ENCODE results near the gene RPL39L. TPM values are rescaled to one million over a fixed set of nuclear protein-coding genes. Genes with fewer than 3 reads are reported as not detected.
"Not testable (repeated sequence)": the region's sequence is repeated elsewhere in the genome, so short reads cannot be mapped to it uniquely, and the experiment has no call there.

The RPL39L gene
- total and polyA plus RNA-seq, 10 donors = 1.9 to 10.9 (median 4.1) TPM

DNA sequence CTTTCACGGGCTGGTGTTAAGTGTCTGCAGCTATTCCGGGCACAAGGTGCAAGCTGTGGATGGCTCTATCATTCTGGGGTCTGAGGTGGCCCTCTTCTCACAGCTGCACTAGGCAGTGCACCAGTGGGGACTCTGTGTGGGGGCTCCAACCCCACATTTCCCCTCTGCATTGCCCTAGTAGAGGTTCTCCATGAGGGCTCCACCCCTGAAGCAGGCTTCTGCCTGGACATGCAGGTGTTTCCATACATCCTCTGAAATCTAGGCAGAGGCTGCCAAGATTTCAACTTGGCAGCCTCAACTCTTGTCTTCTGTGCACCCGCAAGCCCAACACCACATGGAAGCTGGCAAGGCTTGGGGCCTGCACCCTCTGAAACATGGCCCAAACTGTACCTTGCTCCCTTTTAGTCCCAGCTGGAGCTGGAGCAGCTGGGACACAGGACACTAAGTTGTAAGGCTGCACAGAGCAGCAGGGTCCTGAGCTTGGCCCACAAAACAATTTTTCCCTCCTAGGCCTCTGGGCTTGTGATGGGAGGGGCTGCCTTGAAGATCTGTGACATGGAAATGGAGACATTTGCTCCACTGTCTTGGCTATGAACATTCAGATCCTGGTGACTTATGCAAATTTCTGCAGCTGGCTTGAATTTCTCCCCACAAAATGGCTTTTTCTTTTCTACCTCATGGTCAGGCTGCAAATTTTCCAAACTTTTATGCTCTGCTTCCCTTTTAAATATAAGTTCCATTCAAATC is 6.0 kb upstream of the RPL39L start:
- 79 to 98% (median 94%) methylated on average over 2 to 3 of the region's 3 CpGs for WGBS, 5 donors

DNA sequence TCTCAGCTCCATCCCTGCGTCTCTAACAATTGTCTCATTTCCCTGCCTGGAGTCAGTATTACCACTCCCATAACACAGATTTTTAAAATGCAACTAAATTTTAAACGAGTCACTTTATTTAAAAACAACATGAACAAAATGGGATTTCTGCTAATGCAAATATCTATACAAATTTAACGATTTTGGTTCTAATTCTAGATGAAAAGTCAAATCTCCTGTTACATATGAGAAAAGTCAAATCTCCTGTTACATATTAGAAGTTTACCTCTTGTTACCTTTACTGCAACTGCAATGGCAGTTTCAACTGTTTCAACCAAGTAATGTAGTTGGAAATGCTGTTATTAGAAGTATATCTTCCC is 578 bp upstream of the RPL39L start:
- intact Hi-C loops (cut with DNase I; ENCODE audit: low total_unique reads) = no loop called here
- Histone ChIP-seq H3K4me1 (peaks cover 0 to 22% (median 11%) of the 10 kb centered on the region in 6 donors), H3K27me3 (replicated peaks in 1 of 7) (no peaks in the 10 kb centered on the region), H3K36me3 (peaks cover 0 to 7% (median 0%) of the 10 kb centered on the region in 6 donors), H3K27ac (peak overlapping the region in 7 of 8 donors; percentile 74 to 89 (median 80)), H3K9me3 (peaks cover 0 to 37% (median 25%) of the 10 kb centered on the region in 8 donors), H3K4me3 (peak overlapping the region in 7 of 8 donors; percentile 37 to 69 (median 49))
- DNase-seq = no peak
- 22 to 24% (median 23%) methylated on average over 3 of the region's 3 CpGs for WGBS, 5 donors
- TF ChIP-seq, protein P1, sequence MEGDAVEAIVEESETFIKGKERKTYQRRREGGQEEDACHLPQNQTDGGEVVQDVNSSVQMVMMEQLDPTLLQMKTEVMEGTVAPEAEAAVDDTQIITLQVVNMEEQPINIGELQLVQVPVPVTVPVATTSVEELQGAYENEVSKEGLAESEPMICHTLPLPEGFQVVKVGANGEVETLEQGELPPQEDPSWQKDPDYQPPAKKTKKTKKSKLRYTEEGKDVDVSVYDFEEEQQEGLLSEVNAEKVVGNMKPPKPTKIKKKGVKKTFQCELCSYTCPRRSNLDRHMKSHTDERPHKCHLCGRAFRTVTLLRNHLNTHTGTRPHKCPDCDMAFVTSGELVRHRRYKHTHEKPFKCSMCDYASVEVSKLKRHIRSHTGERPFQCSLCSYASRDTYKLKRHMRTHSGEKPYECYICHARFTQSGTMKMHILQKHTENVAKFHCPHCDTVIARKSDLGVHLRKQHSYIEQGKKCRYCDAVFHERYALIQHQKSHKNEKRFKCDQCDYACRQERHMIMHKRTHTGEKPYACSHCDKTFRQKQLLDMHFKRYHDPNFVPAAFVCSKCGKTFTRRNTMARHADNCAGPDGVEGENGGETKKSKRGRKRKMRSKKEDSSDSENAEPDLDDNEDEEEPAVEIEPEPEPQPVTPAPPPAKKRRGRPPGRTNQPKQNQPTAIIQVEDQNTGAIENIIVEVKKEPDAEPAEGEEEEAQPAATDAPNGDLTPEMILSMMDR (IDR thresholded peaks at IDR 0.05 in 8 of 11, conservative IDR thresholded peaks at IDR 0.05 in 3 of 11) = peak in 1 of 11 experiments; percentile 5
- TF ChIP-seq POLR2A (IDR thresholded peaks at IDR 0.05) = no peak

More for the DNA sequence above, 6.0 kb upstream of the RPL39L start:
- H3K27ac ChIP-seq = no peak overlapping the region
- no peaks in the 10 kb centered on the region for H3K36me3 ChIP-seq
- peaks cover 0 to 45% (median 32%) of the 10 kb centered on the region in 8 donors for H3K9me3 ChIP-seq
- no peaks in the 10 kb centered on the region for H3K4me1 ChIP-seq
- no peaks in the 10 kb centered on the region for H3K27me3 ChIP-seq (replicated peaks in 1 of 7)
- intact Hi-C loops (cut with DNase I; ENCODE audit: low total_unique reads) = no loop called here
- TF ChIP-seq, protein P1 (IDR thresholded peaks at IDR 0.05 in 8 of 11, conservative IDR thresholded peaks at IDR 0.05 in 3 of 11) = no peak
- no peak for TF ChIP-seq POLR2A (IDR thresholded peaks at IDR 0.05)
- DNase-seq = no peak
- no peak overlapping the region for H3K4me3 ChIP-seq

DNA sequence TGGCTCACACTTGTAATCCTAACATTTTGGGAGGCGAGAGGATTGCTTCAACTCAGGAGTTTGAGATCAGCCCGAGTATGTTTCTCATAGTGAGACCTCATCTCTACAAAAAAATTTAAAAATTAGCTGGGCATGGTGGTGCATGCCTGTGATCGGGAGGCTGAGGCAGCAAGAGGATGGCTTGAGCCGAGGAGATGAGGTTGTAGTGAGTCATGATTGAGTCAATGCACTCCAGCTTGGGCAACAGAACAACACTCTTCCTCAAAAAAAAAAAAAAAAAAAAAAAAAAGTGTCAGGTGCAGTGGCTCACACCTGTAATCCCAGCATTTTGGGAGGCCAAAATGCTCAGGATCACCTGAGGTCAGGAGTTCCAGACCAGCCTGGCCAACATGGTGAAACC is 2.4 kb downstream of the RPL39L start:
- 81 to 94% (median 85%) methylated on average over 4 of the region's 4 CpGs for WGBS, 5 donors
- intact Hi-C loops (cut with DNase I; ENCODE audit: low total_unique reads) = no loop called here
- H3K9me3 ChIP-seq = peaks cover 0 to 22% (median 8%) of the 10 kb centered on the region in 8 donors
- H3K4me3 ChIP-seq = no peak overlapping the region
- H3K27ac ChIP-seq = no peak overlapping the region
- no peaks in the 10 kb centered on the region for H3K27me3 ChIP-seq (replicated peaks in 1 of 7)
- H3K36me3 ChIP-seq = peaks cover 0 to 8% (median 0%) of the 10 kb centered on the region in 6 donors
- DNase-seq = no peak
- peaks cover 0 to 27% (median 11%) of the 10 kb centered on the region in 6 donors for H3K4me1 ChIP-seq
- TF ChIP-seq POLR2AphosphoS5 (IDR thresholded peaks at IDR 0.05) (no peak), POLR2A (IDR thresholded peaks at IDR 0.05) (no peak)
- TF ChIP-seq, protein P1 (IDR thresholded peaks at IDR 0.05 in 8 of 11, conservative IDR thresholded peaks at IDR 0.05 in 3 of 11) = no peak

DNA sequence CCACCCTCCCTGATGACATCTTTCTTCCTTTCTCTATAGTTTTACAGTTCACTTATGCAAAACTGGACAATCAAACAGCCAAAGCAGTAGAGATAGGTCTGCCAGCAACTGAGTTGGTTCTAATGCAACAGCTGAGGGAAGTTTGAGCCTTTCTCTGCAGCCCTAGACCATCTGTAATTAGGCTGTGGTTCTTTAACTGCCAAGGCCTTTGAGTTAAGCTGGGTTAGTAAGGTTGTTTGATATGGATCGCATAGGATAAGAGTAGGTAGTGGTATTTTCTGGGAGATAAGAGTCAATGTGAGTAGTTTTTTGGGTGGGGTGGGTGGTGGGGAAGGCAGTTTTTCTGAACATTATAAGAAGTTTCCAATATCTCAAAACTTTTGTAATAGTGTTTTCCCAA is 3.0 kb downstream of the RPL39L start:
- no peak for TF ChIP-seq POLR2AphosphoS5 (IDR thresholded peaks at IDR 0.05)
- peaks cover 0 to 19% (median 7%) of the 10 kb centered on the region in 8 donors for H3K9me3 ChIP-seq
- H3K36me3 ChIP-seq = peaks cover 0 to 8% (median 0%) of the 10 kb centered on the region in 6 donors
- no peak overlapping the region for H3K27ac ChIP-seq
- intact Hi-C loops (cut with DNase I; ENCODE audit: low total_unique reads) = no loop called here
- DNase-seq = no peak
- no peaks in the 10 kb centered on the region for H3K27me3 ChIP-seq (replicated peaks in 1 of 7)
- H3K4me1 ChIP-seq = peaks cover 0 to 28% (median 12%) of the 10 kb centered on the region in 6 donors
- 93 to 100% (median 95%) methylated on average over 1 of the region's 1 CpG for WGBS, 5 donors
- no peak overlapping the region for H3K4me3 ChIP-seq

DNA sequence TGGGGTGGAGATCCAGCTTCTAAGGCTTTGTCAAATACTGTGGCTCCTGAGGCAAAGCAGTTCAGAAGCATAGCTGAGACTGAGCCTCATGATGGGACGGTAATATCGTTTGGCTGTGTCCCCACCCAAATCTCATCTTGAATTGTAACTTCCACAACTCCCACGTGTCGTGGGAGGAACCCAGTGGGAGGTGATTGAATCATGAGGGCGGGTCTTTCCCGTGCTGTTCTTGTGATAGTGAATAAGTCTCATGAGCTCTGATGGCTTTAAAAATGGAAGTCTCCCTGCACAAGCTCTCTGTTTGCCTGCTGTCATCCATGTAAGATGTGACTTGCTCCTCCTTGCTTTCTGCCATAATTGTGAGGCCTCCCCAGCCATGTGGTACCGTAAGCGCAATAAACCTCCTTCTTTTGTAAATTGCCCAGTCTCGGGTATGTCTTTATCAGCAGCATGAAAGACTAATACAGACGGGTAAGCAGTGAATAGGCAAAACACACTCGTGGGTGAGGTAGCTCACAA is 4.1 kb downstream of the RPL39L start:
- H3K4me3 ChIP-seq; intact Hi-C loops (cut with DNase I; ENCODE audit: low total_unique reads); H3K27ac ChIP-seq; H3K27me3 ChIP-seq (replicated peaks in 1 of 7); H3K36me3 ChIP-seq; DNase-seq: not testable (repeated sequence)
- peaks cover 0 to 19% (median 7%) of the 10 kb centered on the region in 8 donors for H3K9me3 ChIP-seq
- WGBS, 5 donors = 93 to 98% (median 95%) methylated on average over 11 of the region's 11 CpGs
- peaks cover 1 to 39% (median 21%) of the 10 kb centered on the region in 6 donors for H3K4me1 ChIP-seq

DNA sequence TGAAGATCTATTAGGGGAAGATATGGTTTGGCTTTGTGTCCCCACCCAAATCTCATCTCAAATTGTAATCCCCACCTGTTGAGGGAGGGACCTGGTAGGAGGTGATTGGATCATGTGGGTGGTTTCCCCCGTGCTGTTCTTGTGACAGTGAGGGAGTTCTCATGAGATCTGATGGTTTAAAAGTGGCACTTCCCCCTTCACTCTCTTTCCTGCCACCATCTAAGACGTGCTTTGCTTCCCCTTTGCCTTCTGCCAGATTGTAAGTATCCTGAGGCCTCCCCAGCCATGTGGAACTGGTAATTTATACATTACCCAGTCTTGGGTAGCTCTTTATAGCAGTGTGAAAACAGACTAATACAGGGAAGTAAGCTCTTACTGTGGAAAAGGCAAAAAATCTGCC is 6.1 kb downstream of the RPL39L start:
- H3K4me3 ChIP-seq; H3K27me3 ChIP-seq (replicated peaks in 1 of 7); H3K36me3 ChIP-seq; DNase-seq; intact Hi-C loops (cut with DNase I; ENCODE audit: low total_unique reads): not testable (repeated sequence)
- H3K9me3 ChIP-seq = peaks cover 0 to 19% (median 7%) of the 10 kb centered on the region in 8 donors
- WGBS, 5 donors = 20 to 45% (median 32%) methylated on average over 2 of the region's 2 CpGs
- H3K4me1 ChIP-seq = peaks cover 4 to 25% (median 13%) of the 10 kb centered on the region in 6 donors
- peak overlapping the region in 1 of 8 donors; percentile 7 for H3K27ac ChIP-seq

All from spleen (tissue), 11 donors.